ENCODE results near the gene EFCAB6.

The EFCAB6 gene

GRCh38 chr22:43847376-43848289 lies 35.5 kb upstream of the EFCAB6 start:
- DNase-seq = no peak

GRCh38 chr22:43846966-43847365 lies 34.9 kb upstream of the EFCAB6 start:
- no peak for DNase-seq

GRCh38 chr22:43845981-43846380 lies 33.9 kb upstream of the EFCAB6 start:
- DNase-seq = no peak

- DNase-seq = no peak
Observed at GRCh38 chr22:43844560-43845545, 32.7 kb upstream of the EFCAB6 start.

GRCh38 chr22:43843783-43844530 lies 31.9 kb upstream of the EFCAB6 start:
- DNase-seq = no peak

GRCh38 chr22:43841742-43842141 lies 29.6 kb upstream of the EFCAB6 start:
- no peak for DNase-seq

- no peak for DNase-seq
Observed at GRCh38 chr22:43840851-43841250, 28.7 kb upstream of the EFCAB6 start.

GRCh38 chr22:43840431-43840830 lies 28.3 kb upstream of the EFCAB6 start:
- no peak for DNase-seq

- no peak for DNase-seq
Observed at GRCh38 chr22:43839781-43840180, 27.7 kb upstream of the EFCAB6 start.

- DNase-seq = no peak
Observed at GRCh38 chr22:43838571-43839307, 26.6 kb upstream of the EFCAB6 start.

GRCh38 chr22:43838161-43838560 lies 26.1 kb upstream of the EFCAB6 start:
- DNase-seq = no peak

- DNase-seq = no peak
Observed at GRCh38 chr22:43837666-43838065, 25.6 kb upstream of the EFCAB6 start.

GRCh38 chr22:43835736-43836135 lies 23.6 kb upstream of the EFCAB6 start:
- no peak for DNase-seq

- DNase-seq = no peak
Observed at GRCh38 chr22:43835166-43835565, 23.1 kb upstream of the EFCAB6 start.

- no peak for DNase-seq
Observed at GRCh38 chr22:43833286-43834240, 21.5 kb upstream of the EFCAB6 start.

GRCh38 chr22:43832393-43833265 lies 20.5 kb upstream of the EFCAB6 start:
- DNase-seq = no peak

- no peak for DNase-seq
Observed at GRCh38 chr22:43831561-43832392, 19.7 kb upstream of the EFCAB6 start.

GRCh38 chr22:43830931-43831560 lies 18.9 kb upstream of the EFCAB6 start:
- DNase-seq = no peak
